Germinal center (tissue), 1 donor: ENCODE measurements around the gene TNIP1.
A peak's percentile ranks its signal among the peaks of the same experiment; 100 is the strongest.

Source experiments
- DNase-seq: peaks from one replicate; pipeline ENCODE4 v3.0.0; 2012; ENCODE audit warnings: mixed read lengths, low spot score

TNIP1 gene

GRCh38 chr5:151064916-151065499 lies 15.8 kb downstream of the TNIP1 start:
- no peak for DNase-seq

GRCh38 chr5:151063142-151063989 lies 17.5 kb downstream of the TNIP1 start:
- no peak for DNase-seq

- DNase-seq = no peak
These were observed 18.3 kb downstream of the TNIP1 start for GRCh38 chr5:151062405-151063141.

GRCh38 chr5:151060742-151061141 lies 20.1 kb downstream of the TNIP1 start:
- DNase-seq = no peak

GRCh38 chr5:151058891-151059489 lies 21.8 kb downstream of the TNIP1 start:
- DNase-seq = peak; percentile 44

GRCh38 chr5:151058301-151058700 lies 22.5 kb downstream of the TNIP1 start:
- DNase-seq = no peak

GRCh38 chr5:151056379-151057325 lies 24.2 kb downstream of the TNIP1 start:
- no peak for DNase-seq

GRCh38 chr5:151055336-151055735 lies 25.5 kb downstream of the TNIP1 start:
- DNase-seq = no peak

- no peak for DNase-seq
These were observed 26.1 kb downstream of the TNIP1 start for GRCh38 chr5:151054709-151055108.

GRCh38 chr5:151053796-151054462 lies 26.9 kb downstream of the TNIP1 start:
- DNase-seq = no peak

GRCh38 chr5:151052836-151053235 lies 28.0 kb downstream of the TNIP1 start:
- DNase-seq = no peak

- no peak for DNase-seq
These were observed 28.8 kb downstream of the TNIP1 start for GRCh38 chr5:151051931-151052608.

- peak; percentile 77 for DNase-seq
These were observed 29.5 kb downstream of the TNIP1 start for GRCh38 chr5:151051066-151051930.

- DNase-seq = no peak
These were observed 32.3 kb downstream of the TNIP1 start for GRCh38 chr5:151048526-151048925.

GRCh38 chr5:151047814-151048425 lies 32.9 kb downstream of the TNIP1 start:
- peak; percentile 45 for DNase-seq

- DNase-seq = no peak
These were observed 38.3 kb downstream of the TNIP1 start for GRCh38 chr5:151042453-151043093.

- DNase-seq = no peak
These were observed 39.1 kb downstream of the TNIP1 start for GRCh38 chr5:151041577-151042268.
